CMK (cell line): ENCODE measurements around the gene PROKR2.

ENCODE experiments used
- DNase-seq: peaks from one replicate; pipeline ENCODE4 v3.0.0-alpha.2; 2010; ENCODE audit warnings: low read depth

Gene PROKR2

DNA sequence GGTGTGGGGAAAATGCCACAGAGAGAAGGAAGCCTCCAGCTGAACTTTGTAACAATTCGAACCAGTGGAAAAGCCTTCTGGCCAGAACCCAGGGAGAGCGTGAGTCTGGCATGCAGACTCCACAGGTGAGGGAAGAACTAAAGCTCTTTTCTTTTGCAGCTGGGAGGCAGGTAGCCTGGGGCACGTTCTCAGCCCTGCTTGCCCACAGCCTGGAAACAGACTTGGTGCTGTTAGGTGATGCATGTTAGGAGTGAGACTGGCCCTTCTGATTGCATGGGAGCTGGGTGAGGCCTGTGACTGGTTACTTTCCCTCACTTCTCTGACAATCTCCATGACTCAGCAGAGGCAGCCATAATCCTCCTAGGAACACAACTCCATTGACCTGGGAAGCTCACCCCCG is 34.2 kb downstream of the PROKR2 start:
- DNase-seq: no peak

DNA sequence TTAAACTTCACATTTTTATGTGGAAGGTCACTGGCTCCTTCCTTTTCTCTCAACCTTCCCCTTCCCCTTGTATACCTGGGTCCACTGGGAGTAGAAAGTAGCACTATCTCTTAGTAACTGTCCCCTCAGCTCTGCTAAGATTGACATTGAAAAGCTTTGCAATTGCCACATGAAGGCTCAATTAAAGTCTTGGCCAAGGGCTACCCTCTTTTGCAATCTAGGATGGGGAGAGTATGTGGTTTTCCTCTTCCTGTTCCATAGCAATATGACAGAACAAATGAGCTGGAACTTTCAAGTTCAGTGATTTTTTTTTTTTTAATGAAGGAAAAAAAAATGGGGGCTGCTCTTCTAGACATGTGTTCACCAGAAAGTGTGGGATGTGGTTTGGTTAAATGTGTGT is 37.1 kb downstream of the PROKR2 start:
- DNase-seq: no peak

DNA sequence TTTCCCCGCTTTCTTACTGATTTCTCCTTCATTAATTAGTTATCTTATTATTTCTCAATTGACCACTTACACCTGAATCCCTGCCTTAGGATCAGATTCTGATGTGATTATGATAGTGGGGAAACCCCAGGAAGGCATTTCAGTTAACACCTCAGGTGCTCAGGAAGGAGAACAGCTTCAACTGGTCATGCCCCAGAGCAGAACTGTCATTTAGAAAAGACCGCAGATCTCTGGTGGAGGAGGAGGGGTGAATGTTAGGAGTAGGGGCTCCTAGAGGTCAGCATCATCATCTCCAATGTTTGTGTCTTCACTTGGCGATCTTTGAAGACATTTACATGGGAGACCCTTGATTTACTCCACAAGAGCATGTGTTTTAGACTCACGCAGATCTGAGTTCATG is 44.5 kb downstream of the PROKR2 start:
- DNase-seq: no peak

DNA sequence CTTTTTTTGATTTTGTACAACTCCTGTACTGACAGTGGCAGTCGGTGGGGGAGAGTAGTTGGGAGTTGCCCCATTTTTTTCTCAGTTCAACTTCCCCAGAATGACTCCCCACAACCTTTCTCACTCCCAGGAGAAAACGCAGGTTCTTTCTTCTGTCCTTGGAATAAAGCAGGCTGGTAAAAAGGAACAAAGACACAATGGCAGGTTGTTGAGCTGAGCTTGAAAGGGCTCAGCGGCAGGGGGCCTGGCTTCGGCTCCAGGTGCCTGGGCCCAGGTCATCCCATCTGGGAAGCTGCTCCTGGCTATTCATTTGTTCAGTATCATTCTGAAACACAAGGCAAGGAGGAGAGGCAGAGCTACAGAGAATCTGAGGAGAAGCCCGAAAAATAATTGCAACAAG is 46.2 kb downstream of the PROKR2 start:
- DNase-seq: no peak

DNA sequence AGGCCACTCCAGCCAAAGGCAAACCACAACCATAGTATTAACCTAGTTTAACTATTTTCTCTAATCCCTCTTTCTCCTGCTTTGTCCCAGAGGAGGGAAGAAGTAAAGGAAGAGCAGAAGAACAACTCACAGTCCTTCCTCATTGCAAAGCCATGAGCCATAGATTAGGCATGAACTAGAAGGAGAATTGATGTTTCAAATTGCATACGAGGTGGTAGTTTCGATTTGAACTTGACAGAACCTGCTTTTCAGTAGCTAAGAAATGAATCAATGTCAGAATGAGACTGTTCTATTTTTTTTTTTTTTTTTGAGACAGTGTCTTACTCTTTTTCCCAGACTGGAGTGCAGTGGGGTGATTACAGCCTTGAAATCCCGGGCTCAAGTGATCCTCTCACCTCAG is 48.3 kb downstream of the PROKR2 start:
- DNase-seq: no peak

DNA sequence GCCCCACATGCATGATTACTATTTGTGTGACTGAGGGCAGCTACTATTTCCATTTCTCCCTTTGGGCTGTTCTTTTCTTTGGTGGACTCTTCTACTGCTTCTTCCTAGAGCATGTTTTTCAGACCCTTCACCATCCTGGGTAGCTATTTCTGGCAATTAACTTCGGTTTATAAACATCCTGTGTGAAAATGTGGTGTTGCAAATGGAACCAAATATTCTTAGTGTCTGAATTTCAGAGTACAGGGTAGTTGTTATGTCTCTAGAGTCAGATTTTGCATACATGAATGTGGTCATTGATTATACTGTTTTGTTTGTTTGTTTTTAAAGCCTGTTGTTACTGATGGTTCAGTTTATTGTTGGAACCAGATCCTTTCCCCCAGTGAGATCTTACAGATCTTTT is 49.7 kb downstream of the PROKR2 start:
- no peak for DNase-seq
